Loucy (cell line): ENCODE measurements around the gene SPOCK1.

Experiments
- H2AFZ ChIP-seq: fragments of 200-600 bp; sonication (generic); 2 replicates; pipeline ENCODE4 v1.6.0; 2016; ENCODE audit warnings: antibody characterized with exemption, mild to moderate bottlenecking, low read length, moderate library complexity
- H3F3A ChIP-seq: fragments of 200-600 bp; 2 replicates; pipeline ENCODE4 v1.6.0; 2016; ENCODE audit warnings: antibody characterized with exemption, low read depth, mild to moderate bottlenecking
- H3K27me3 ChIP-seq: fragments of 200-600 bp; sonication (generic); 2 replicates; pipeline ENCODE4 v1.6.1; 2014; ENCODE audit warnings: low read length, mild to moderate bottlenecking; ENCODE audit not compliant: insufficient read depth, poor library complexity, severe bottlenecking
- H3K36me3 ChIP-seq: fragments of 200-600 bp; sonication (generic); 2 replicates; pipeline ENCODE4 v1.6.1; 2016; ENCODE audit warnings: low read length; ENCODE audit not compliant: insufficient read depth
- H3K4me1 ChIP-seq: fragments of 200-600 bp; sonication (generic); 2 replicates; pipeline ENCODE4 v1.5.1; 2014; ENCODE audit warnings: low read length, mild to moderate bottlenecking; ENCODE audit not compliant: insufficient read depth, poor library complexity, severe bottlenecking
- H3K4me2 ChIP-seq: fragments of 200-600 bp; sonication (generic); 2 replicates; pipeline ENCODE4 v1.6.0; 2014; ENCODE audit warnings: antibody characterized with exemption, low read length, low read depth, mild to moderate bottlenecking; ENCODE audit not compliant: poor library complexity, severe bottlenecking
- H3K4me3 ChIP-seq: fragments of 200-600 bp; sonication (generic); 2 replicates; pipeline ENCODE4 v1.5.1; 2014; ENCODE audit warnings: low read length, mild to moderate bottlenecking, mixed read lengths; ENCODE audit not compliant: poor library complexity, severe bottlenecking
- H3K79me2 ChIP-seq: fragments of 200-600 bp; sonication (generic); 2 replicates; pipeline ENCODE4 v1.6.1; 2014; ENCODE audit warnings: low read length; ENCODE audit not compliant: insufficient read depth
- H3K9ac ChIP-seq: fragments of 200-600 bp; sonication (generic); 2 replicates; pipeline ENCODE4 v1.6.0; 2014; ENCODE audit warnings: mild to moderate bottlenecking, low read depth, low read length, moderate library complexity; ENCODE audit not compliant: poor library complexity, severe bottlenecking
- H3K9me2 ChIP-seq: fragments of 200-600 bp; sonication (generic); replicated peaks from 2 replicates; pipeline ENCODE4 v1.6.1; 2016; ENCODE audit warnings: low read depth, low read length, mixed read lengths
- H3K9me3 ChIP-seq: fragments of 200-600 bp; sonication (generic); 2 replicates; pipeline ENCODE4 v1.6.1; 2014; ENCODE audit warnings: mild to moderate bottlenecking, antibody characterized with exemption, low read length, low read depth; ENCODE audit not compliant: insufficient read depth
- H4K20me1 ChIP-seq: fragments of 200-600 bp; sonication (generic); 2 replicates; pipeline ENCODE4 v1.6.0; 2014; ENCODE audit warnings: antibody characterized with exemption, low read length, mild to moderate bottlenecking; ENCODE audit not compliant: insufficient read depth, poor library complexity, severe bottlenecking
- CTCF ChIP-seq: fragments of 200-600 bp; sonication (generic); conservative IDR thresholded peaks from 2 replicates; pipeline ENCODE4 v1.5.1; 2014; ENCODE audit warnings: mild to moderate bottlenecking, antibody characterized with exemption, low read length
- EZH2phosphoT487 ChIP-seq: fragments of 200-600 bp; IDR thresholded peaks from 2 replicates; pipeline ENCODE4 v1.6.1; 2018; ENCODE audit warnings: antibody characterized with exemption, mild to moderate bottlenecking, moderate library complexity, borderline replicate concordance

SPOCK1 gene

GRCh38 chr5:137315109-137315508 is 184.0 kb downstream of the SPOCK1 start:
- TF ChIP-seq EZH2phosphoT487 (no peak), CTCF (no peak)
- H4K20me1 ChIP-seq: no peaks in the 10 kb centered on the region
- H2AFZ ChIP-seq: no peak overlapping the region
- no peaks in the 10 kb centered on the region for H3K79me2 ChIP-seq
- H3K4me3 ChIP-seq: no peak overlapping the region
- H3K27me3 ChIP-seq: no peaks in the 10 kb centered on the region
- no peaks in the 10 kb centered on the region for H3K4me1 ChIP-seq
- H3K9me3 ChIP-seq: no peaks in the 10 kb centered on the region
- H3K4me2 ChIP-seq: no peak overlapping the region
- no peaks in the 10 kb centered on the region for H3K9me2 ChIP-seq
- no peaks in the 10 kb centered on the region for H3F3A ChIP-seq
- no peaks in the 10 kb centered on the region for H3K36me3 ChIP-seq
- no peak overlapping the region for H3K9ac ChIP-seq

GRCh38 chr5:137313526-137314175 is 185.5 kb downstream of the SPOCK1 start:
- H3K4me3 ChIP-seq: no peak overlapping the region
- H3K36me3 ChIP-seq: no peaks in the 10 kb centered on the region
- H3K79me2 ChIP-seq: no peaks in the 10 kb centered on the region
- no peak overlapping the region for H3K9ac ChIP-seq
- H3K9me3 ChIP-seq: no peaks in the 10 kb centered on the region
- no peak overlapping the region for H3K4me2 ChIP-seq
- TF ChIP-seq CTCF: no peak
- TF ChIP-seq EZH2phosphoT487: no peak
- no peak overlapping the region for H2AFZ ChIP-seq
- H4K20me1 ChIP-seq: no peaks in the 10 kb centered on the region
- no peaks in the 10 kb centered on the region for H3K9me2 ChIP-seq
- H3K4me1 ChIP-seq: no peaks in the 10 kb centered on the region
- no peaks in the 10 kb centered on the region for H3F3A ChIP-seq
- no peaks in the 10 kb centered on the region for H3K27me3 ChIP-seq

GRCh38 chr5:137312011-137312410 is 187.1 kb downstream of the SPOCK1 start:
- Histone ChIP-seq H3K4me3 (no peak overlapping the region), H3K9ac (no peak overlapping the region), H3K9me3 (no peaks in the 10 kb centered on the region), H3K79me2 (no peaks in the 10 kb centered on the region), H3K4me2 (no peak overlapping the region), H4K20me1 (no peaks in the 10 kb centered on the region), H3K36me3 (no peaks in the 10 kb centered on the region), H3K4me1 (no peaks in the 10 kb centered on the region), H3K9me2 (no peaks in the 10 kb centered on the region), H3F3A (no peaks in the 10 kb centered on the region), H3K27me3 (no peaks in the 10 kb centered on the region), H2AFZ (no peak overlapping the region)
- TF ChIP-seq EZH2phosphoT487 (no peak), CTCF (no peak)
